Measurements from ENCODE around the gene ZDHHC11. TPM values are rescaled to one million over a fixed set of nuclear protein-coding genes. Genes with fewer than 3 reads are reported as not detected.
A peak's percentile ranks its signal among the peaks of the same experiment; 100 is the strongest.

Gene ZDHHC11
- total and polyA plus RNA-seq, 2 of the 4 experiments (the other 2 are of a cell fraction): 0.36 to 1.6 TPM

- POLR2A ChIA-PET (ENCODE audit: unreplicated experiment): no interaction called here
- BruUV-seq (replicated peaks): no TSS peak
Observed at GRCh38 chr5:855771-856530, 5.2 kb upstream of the ZDHHC11 start.

More at GRCh38 chr5:855771-856530, 5.2 kb upstream of the ZDHHC11 start:
- Histone ChIP-seq H3K4me3 (ENCODE audit: insufficient read depth, low read depth, low read length) (no peak overlapping the region), H4K91ac (ENCODE audit: insufficient read depth, low read depth, low read length) (no peak overlapping the region), H3K36me3 (ENCODE audit: control insufficient read depth, insufficient read depth, low read length) (no peaks in the 10 kb centered on the region), H2BK20ac (ENCODE audit: low read depth, low read length) (no peak overlapping the region), H2BK15ac (ENCODE audit: low read depth, low read length) (no peak overlapping the region), H3K4me2 (ENCODE audit: low read depth, low read length) (no peak overlapping the region), H3K14ac (replicated peaks; ENCODE audit: low read depth, low read length) (no peak overlapping the region), H4K5ac (ENCODE audit: low read depth, low read length) (no peak overlapping the region), H4K8ac (ENCODE audit: low read depth in 2 of 2, low read length in 2 of 2) (no peak overlapping the region), H2AK9ac (replicated peaks; ENCODE audit: low read depth, low read length, poor library complexity) (peak overlapping the region; percentile 70), H2AK5ac (ENCODE audit: low read depth, low read length) (no peak overlapping the region), H3K4ac (ENCODE audit: low read depth, low read length) (no peak overlapping the region), H3K27me3 (ENCODE audit: control insufficient read depth, insufficient read depth, low read length) (peaks cover 5% of the 10 kb centered on the region; the same call in 1 of the 2 replicates), H4K20me1 (ENCODE audit: insufficient read depth, low read length) (peaks cover 13% of the 10 kb centered on the region), H3K9me1 (ENCODE audit: insufficient read depth, low read length) (peaks cover 10% of the 10 kb centered on the region), H3K9ac (ENCODE audit: low read depth, low read length) (no peak overlapping the region), H3K23ac (ENCODE audit: low read depth, low read length) (no peak overlapping the region), H2AFZ (replicated peaks; ENCODE audit: low read length, poor library complexity) (peak overlapping the region; percentile 21), H2BK120ac (ENCODE audit: low read depth, low read length) (no peak overlapping the region), H3K56ac (ENCODE audit: extremely low read depth, insufficient read depth, low read length) (no peak overlapping the region), H3K18ac (ENCODE audit: low read depth, low read length) (no peak overlapping the region), H2BK5ac (ENCODE audit: low read depth, low read length, poor library complexity, severe bottlenecking) (peak overlapping the region; percentile 83), H3K79me1 (ENCODE audit: low read depth in 1 of 2, low read length in 2 of 2) (no peaks in the 10 kb centered on the region), H3K27ac (ENCODE audit: insufficient read depth, low read length) (no peak overlapping the region), H3K4me1 (ENCODE audit: control insufficient read depth, insufficient read depth, low read length) (no peaks in the 10 kb centered on the region), H3K9me3 (ENCODE audit: control insufficient read depth, insufficient read depth, low read length) (no peaks in the 10 kb centered on the region)
- ATAC-seq (ENCODE audit: low read depth) (peak; percentile 33; the same call in 1 of the 2 replicates), DNase-seq (no peak)
- dilution Hi-C loops (cut with HindIII; ENCODE audit: low sequenced_read_pairs, unreplicated experiment) (no loop called here), intact Hi-C loops (cut with micrococcal nuclease) (no loop called here), in situ Hi-C loops (cut with MboI; ENCODE audit: low sequenced_read_pairs) (no loop called here)
- 82 to 100% methylated on average over 1 to 7 of the region's 21 CpGs for WGBS, 2 experiments (ENCODE audit: extremely low coverage in 2 of 2, insufficient read length in 1 of 2)
- CTCF ChIA-PET: no interaction called here
- TF ChIP-seq SMC3 (IDR thresholded peaks at IDR 0.05; ENCODE audit: low read depth, low read length): no peak
